Mesendoderm (in vitro differentiated cells): Measurements from ENCODE around the gene IL6ST.

Source experiments
- DNase-seq: peaks from one replicate; pipeline ENCODE4 v3.0.0; 2013
- H2AK5ac ChIP-seq: 2 replicates; pipeline ENCODE4 v1.6.1; 2013; ENCODE audit warnings: low read length, inconsistent platforms
- H2BK120ac ChIP-seq: 2 replicates; pipeline ENCODE4 v1.6.1; 2013; ENCODE audit warnings: low read depth, mild to moderate bottlenecking, low read length, moderate library complexity, mixed read lengths
- H2BK15ac ChIP-seq: replicated peaks from 2 replicates; pipeline ENCODE4 v1.6.1; 2013; ENCODE audit warnings: low read depth, mild to moderate bottlenecking, moderate library complexity
- H2BK5ac ChIP-seq: 2 replicates; pipeline ENCODE4 v1.6.1; 2013; ENCODE audit warnings: low read length, inconsistent platforms
- H3K18ac ChIP-seq: 2 replicates; pipeline ENCODE4 v1.6.1; 2013; ENCODE audit warnings: mild to moderate bottlenecking, low read length, mixed read lengths
- H3K23ac ChIP-seq: one replicate; pipeline ENCODE4 v1.6.1; 2013; ENCODE audit warnings: low read length
- H3K27ac ChIP-seq: 2 replicates; pipeline ENCODE4 v1.5.1; 2013; ENCODE audit warnings: low read depth, mild to moderate bottlenecking, inconsistent platforms, low read length, moderate library complexity
- H3K27me3 ChIP-seq: 2 replicates; pipeline ENCODE4 v1.6.1; 2013; ENCODE audit warnings: low read length, control low read depth, mild to moderate bottlenecking, inconsistent platforms; ENCODE audit not compliant: insufficient read depth, poor library complexity
- H3K36me3 ChIP-seq: 2 replicates; pipeline ENCODE4 v1.6.1; 2013; ENCODE audit warnings: low read length, inconsistent platforms; ENCODE audit not compliant: control insufficient read depth, insufficient read depth
- H3K4ac ChIP-seq: one replicate; pipeline ENCODE4 v1.6.1; 2013; ENCODE audit warnings: low read depth, mild to moderate bottlenecking, low read length, moderate library complexity
- H3K4me1 ChIP-seq: 2 replicates; pipeline ENCODE4 v1.6.1; 2013; ENCODE audit warnings: low read depth, low read length, inconsistent platforms; ENCODE audit not compliant: control insufficient read depth
- H3K4me2 ChIP-seq: 2 replicates; pipeline ENCODE4 v1.6.1; 2013; ENCODE audit warnings: low read length
- H3K4me3 ChIP-seq: 2 replicates; pipeline ENCODE4 v1.5.1; 2013; ENCODE audit warnings: mild to moderate bottlenecking, low read length
- H3K56ac ChIP-seq: one replicate; pipeline ENCODE4 v1.6.1; 2013; ENCODE audit warnings: low read length
- H3K79me1 ChIP-seq: 2 replicates; pipeline ENCODE4 v1.6.1; 2013; ENCODE audit warnings: low read length, inconsistent platforms
- H3K79me2 ChIP-seq: 2 replicates; pipeline ENCODE4 v1.6.1; 2013; ENCODE audit warnings: mild to moderate bottlenecking, low read length; ENCODE audit not compliant: control insufficient read depth, insufficient read depth
- H3K9ac ChIP-seq: 2 replicates; pipeline ENCODE4 v1.6.1; 2013; ENCODE audit warnings: low read length, inconsistent platforms
- H4K5ac ChIP-seq: one replicate; pipeline ENCODE4 v1.6.1; 2013; ENCODE audit warnings: low read length
- H4K8ac ChIP-seq: one replicate; pipeline ENCODE4 v1.6.1; 2013; ENCODE audit warnings: low read depth, mild to moderate bottlenecking, control low read depth, low read length, moderate library complexity
- WGBS: extraction: QIAGEN DNeasy Blood & Tissue Kit; methylation state at CpG from one replicate; pipeline ENCODE4 v1.1.7; 2013; ENCODE audit warnings: low lambda C conversion rate, missing lambda C conversion rate; ENCODE audit not compliant: insufficient coverage; ENCODE audit errors: extremely low coverage; 5-methylcytosine and 5-hydroxymethylcytosine counted together

IL6ST gene

DNA sequence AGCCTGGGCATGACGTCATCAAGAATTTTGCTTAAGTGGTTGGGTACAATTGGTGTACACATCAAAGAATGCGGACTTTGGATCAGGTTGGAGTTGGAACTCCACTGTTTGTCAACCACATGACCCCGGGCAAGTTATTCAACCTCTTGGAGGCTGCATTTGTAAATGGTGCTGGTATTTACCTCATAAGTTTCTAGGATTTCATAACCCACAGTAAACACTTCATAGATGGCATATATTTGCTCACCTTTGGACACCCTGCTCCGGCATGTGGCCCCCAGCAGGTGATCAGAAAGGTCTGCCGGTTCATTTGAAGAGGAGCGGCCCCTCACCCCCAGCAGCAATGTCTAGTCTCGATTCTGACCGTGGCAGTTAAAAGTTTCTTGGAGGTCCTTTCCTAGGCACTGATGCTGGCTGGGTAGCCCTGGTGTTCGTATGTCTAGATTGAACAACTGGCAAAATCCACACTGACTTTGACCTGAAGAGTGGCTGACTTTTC is 60.6 kb downstream of the IL6ST start:
- no peaks in the 10 kb centered on the region for H3K27me3 ChIP-seq
- no peak overlapping the region for H3K4me2 ChIP-seq
- H3K18ac ChIP-seq = no peak overlapping the region
- H3K4me3 ChIP-seq = no peak overlapping the region
- no peak overlapping the region for H3K23ac ChIP-seq
- H3K9ac ChIP-seq = no peak overlapping the region
- H2AK5ac ChIP-seq = no peak overlapping the region
- no peak for DNase-seq
- no peaks in the 10 kb centered on the region for H3K79me2 ChIP-seq
- no peak overlapping the region for H3K27ac ChIP-seq
- no peaks in the 10 kb centered on the region for H3K36me3 ChIP-seq
- WGBS = no CpG with 5 or more reads among the region's 9 CpGs
- H2BK120ac ChIP-seq = no peak overlapping the region
- no peaks in the 10 kb centered on the region for H3K79me1 ChIP-seq
- H3K56ac ChIP-seq = no peak overlapping the region
- H3K4ac ChIP-seq = no peak overlapping the region
- H3K4me1 ChIP-seq = no peaks in the 10 kb centered on the region
- H2BK5ac ChIP-seq = no peak overlapping the region
- H4K5ac ChIP-seq = no peak overlapping the region
- no peak overlapping the region for H2BK15ac ChIP-seq
- H4K8ac ChIP-seq = no peak overlapping the region

DNA sequence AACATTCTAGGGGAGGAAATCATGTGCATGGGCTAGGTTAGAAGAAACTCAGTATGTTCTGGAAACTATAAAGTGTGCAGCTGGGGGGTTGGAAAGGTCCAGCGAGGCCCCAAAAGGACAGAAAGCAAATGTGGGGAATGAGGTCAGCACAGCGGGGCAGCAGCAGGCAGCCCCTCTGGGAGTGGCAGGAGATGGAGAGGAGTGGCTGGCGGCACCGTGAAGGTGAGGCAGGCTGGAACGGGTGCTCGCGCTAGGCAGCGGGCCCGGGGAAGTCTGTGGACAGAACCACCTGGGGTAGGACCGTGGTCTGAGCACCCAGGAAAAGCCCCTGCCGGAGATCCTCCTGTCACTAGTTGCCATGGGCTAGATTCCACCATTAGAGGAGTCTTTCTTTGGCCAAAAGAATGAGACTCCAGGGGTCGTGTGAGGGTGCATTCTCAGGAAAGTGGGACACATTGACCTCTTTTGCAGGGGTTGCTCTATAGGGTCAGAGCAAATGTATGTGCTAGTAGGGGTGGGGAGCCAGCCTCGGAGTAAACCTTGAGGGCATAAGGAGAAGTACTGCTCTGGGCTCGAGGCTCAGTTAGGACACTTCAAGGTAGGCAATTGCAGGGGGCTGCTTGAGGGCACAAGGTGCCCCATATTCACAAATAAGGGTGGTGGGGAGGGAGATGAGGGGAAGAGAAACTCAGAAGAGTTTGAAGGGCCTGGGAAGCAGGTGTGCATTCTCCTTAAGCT is 61.2 kb downstream of the IL6ST start:
- no peak overlapping the region for H3K4me2 ChIP-seq
- no peak overlapping the region for H3K4me3 ChIP-seq
- no peaks in the 10 kb centered on the region for H3K36me3 ChIP-seq
- H2BK120ac ChIP-seq = no peak overlapping the region
- H4K5ac ChIP-seq = no peak overlapping the region
- no peaks in the 10 kb centered on the region for H3K27me3 ChIP-seq
- H3K4ac ChIP-seq = no peak overlapping the region
- no CpG with 5 or more reads among the region's 14 CpGs for WGBS
- H3K27ac ChIP-seq = no peak overlapping the region
- H3K18ac ChIP-seq = no peak overlapping the region
- H3K23ac ChIP-seq = peak overlapping the region; percentile 24
- H2AK5ac ChIP-seq = no peak overlapping the region
- no peaks in the 10 kb centered on the region for H3K79me2 ChIP-seq
- H3K4me1 ChIP-seq = no peaks in the 10 kb centered on the region
- no peak overlapping the region for H3K9ac ChIP-seq
- H4K8ac ChIP-seq = no peak overlapping the region
- H3K56ac ChIP-seq = no peak overlapping the region
- H2BK15ac ChIP-seq = no peak overlapping the region
- DNase-seq = no peak
- no peaks in the 10 kb centered on the region for H3K79me1 ChIP-seq
- H2BK5ac ChIP-seq = no peak overlapping the region

DNA sequence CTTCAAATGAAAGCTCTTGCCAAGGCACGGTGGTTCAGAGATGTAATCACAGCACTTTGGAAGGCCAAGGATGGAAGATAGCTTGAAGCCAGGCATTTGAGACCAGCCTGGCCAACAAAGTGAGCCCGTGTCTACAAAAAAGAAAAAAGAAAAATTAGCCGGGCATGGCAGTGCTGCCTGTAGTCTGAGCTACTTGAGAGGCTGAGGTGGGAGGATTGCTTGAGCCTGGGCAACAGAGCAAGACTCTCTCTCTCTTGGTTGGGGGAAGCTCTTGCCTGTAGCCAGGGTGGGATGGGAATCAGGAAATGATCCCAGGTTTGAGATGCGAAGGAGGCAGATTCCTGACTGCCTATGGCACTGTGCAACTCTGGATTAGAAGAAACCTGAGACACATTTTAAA is 62.1 kb downstream of the IL6ST start:
- DNase-seq = no peak
- Histone ChIP-seq H4K8ac (no peak overlapping the region), H3K9ac (no peak overlapping the region), H3K18ac (no peak overlapping the region), H3K27me3 (no peaks in the 10 kb centered on the region), H3K4ac (no peak overlapping the region), H2AK5ac (no peak overlapping the region), H3K36me3 (no peaks in the 10 kb centered on the region), H3K56ac (no peak overlapping the region), H3K79me2 (no peaks in the 10 kb centered on the region), H2BK15ac (no peak overlapping the region), H3K4me1 (no peaks in the 10 kb centered on the region), H3K4me3 (no peak overlapping the region), H3K4me2 (no peak overlapping the region), H2BK5ac (no peak overlapping the region), H4K5ac (no peak overlapping the region), H3K27ac (no peak overlapping the region), H2BK120ac (no peak overlapping the region), H3K79me1 (no peaks in the 10 kb centered on the region), H3K23ac (no peak overlapping the region)
- WGBS = no CpG with 5 or more reads among the region's 4 CpGs

DNA sequence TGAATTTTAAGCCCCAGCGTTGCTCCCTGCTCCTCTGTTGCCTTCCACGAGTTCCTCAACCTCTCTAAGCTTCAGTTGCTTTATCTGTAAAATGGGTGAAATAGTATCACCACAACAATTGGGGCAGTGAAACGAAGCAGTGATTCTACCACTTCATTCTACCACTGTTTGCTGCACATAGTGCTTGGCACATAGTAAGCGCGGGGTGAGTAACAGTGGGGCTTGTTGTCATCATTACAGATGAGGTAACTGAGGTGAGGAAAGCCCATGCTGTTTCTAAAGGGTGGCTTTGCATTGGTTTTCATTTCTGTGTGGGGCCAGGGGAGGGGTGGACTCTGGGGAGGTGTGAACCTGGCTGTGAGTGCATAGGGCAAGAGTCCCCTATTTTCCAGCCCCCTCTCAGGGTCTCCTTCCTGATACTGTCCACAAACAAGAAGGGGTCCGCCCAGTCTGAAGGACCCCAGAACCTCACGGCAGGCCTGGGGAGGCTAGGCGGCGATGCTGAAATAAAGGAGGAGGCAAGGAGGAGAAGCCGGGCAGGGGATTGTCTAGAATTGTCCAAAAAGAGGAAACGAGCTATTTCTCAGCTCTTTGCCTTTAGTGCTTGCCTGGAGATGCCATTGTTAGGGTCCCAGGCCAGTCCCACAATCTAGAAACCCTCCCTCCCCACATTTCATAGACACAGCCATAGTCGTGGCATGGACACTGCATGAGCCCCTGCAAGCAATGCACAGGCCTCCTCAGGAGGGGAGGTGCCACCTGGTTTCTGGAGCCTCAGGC is 65.6 kb downstream of the IL6ST start:
- H3K18ac ChIP-seq = no peak overlapping the region
- DNase-seq = no peak
- H3K36me3 ChIP-seq = no peaks in the 10 kb centered on the region

DNA sequence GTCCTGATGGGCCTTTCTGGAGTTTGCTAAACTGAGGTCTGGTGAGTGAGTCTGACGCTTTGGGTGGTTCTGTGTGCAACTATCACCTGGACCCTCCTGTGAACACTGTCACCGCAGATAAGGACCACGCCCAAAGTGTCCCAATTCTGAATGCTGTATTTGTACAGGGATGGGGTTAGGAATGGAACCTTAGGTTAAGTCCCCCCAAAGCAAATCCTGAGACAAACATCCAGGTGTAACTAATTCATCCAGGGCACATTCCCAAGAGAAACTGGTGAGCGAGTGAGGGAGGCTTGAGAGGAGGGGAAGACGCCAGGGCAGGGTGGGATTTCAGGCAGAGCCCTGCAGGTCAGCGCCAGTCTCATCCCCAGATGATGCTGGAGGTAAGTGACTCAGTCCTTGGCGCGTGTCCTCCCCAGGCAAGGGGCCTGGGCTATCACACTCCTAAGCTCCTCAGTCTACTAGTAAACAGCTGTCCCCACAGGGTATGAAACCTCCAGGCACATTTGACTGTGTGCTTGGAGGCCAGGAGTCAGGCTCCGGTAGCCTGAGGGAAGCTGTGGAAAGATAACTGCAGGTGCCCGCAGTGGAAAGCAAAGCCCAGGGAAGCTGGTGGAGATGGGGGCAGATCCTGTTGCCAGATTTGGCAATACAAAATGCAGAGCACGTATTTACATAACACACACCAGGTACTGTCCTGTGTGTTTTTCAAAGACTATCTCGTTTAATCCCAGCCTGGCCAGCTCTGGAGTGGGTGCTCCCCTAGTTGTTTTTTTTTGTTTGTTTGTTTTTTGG is 66.7 kb downstream of the IL6ST start:
- H3K4me1 ChIP-seq = no peaks in the 10 kb centered on the region
- H3K4me2 ChIP-seq = no peak overlapping the region
- H2AK5ac ChIP-seq = no peak overlapping the region
- no peak overlapping the region for H4K8ac ChIP-seq
- no peak overlapping the region for H3K23ac ChIP-seq
- H3K4me3 ChIP-seq = no peak overlapping the region
- no peak overlapping the region for H2BK5ac ChIP-seq
- WGBS = no CpG with 5 or more reads among the region's 12 CpGs
- no peak overlapping the region for H3K56ac ChIP-seq
- no peak overlapping the region for H3K27ac ChIP-seq
- no peak overlapping the region for H3K9ac ChIP-seq
- no peaks in the 10 kb centered on the region for H3K36me3 ChIP-seq
- no peak overlapping the region for H2BK120ac ChIP-seq
- H3K18ac ChIP-seq = no peak overlapping the region
- H3K4ac ChIP-seq = no peak overlapping the region
- no peaks in the 10 kb centered on the region for H3K79me1 ChIP-seq
- H2BK15ac ChIP-seq = no peak overlapping the region
- H3K79me2 ChIP-seq = no peaks in the 10 kb centered on the region
- no peak overlapping the region for H4K5ac ChIP-seq
- no peak for DNase-seq
- H3K27me3 ChIP-seq = no peaks in the 10 kb centered on the region

More for the DNA sequence above, 65.6 kb downstream of the IL6ST start:
- Histone ChIP-seq H2BK5ac (no peak overlapping the region), H2AK5ac (no peak overlapping the region), H3K27ac (no peak overlapping the region), H3K4me1 (no peaks in the 10 kb centered on the region), H3K23ac (no peak overlapping the region), H3K79me2 (no peaks in the 10 kb centered on the region), H3K4ac (no peak overlapping the region), H4K8ac (no peak overlapping the region), H3K56ac (no peak overlapping the region), H3K4me2 (no peak overlapping the region), H2BK15ac (no peak overlapping the region), H3K27me3 (no peaks in the 10 kb centered on the region), H4K5ac (no peak overlapping the region), H2BK120ac (no peak overlapping the region), H3K4me3 (no peak overlapping the region), H3K79me1 (no peaks in the 10 kb centered on the region), H3K9ac (no peak overlapping the region)
- WGBS = no CpG with 5 or more reads among the region's 12 CpGs
